H1 (cell line): ENCODE data around the gene TAS1R3. TPM values are rescaled to one million over a fixed set of nuclear protein-coding genes. Genes with fewer than 3 reads are reported as not detected.

Experiments used
- ATF2 ChIP-seq: IDR thresholded peaks from 2 replicates; pipeline ENCODE4 v1.6.1; 2012; ENCODE audit warnings: low read length, inconsistent platforms
- BACH1 ChIP-seq: IDR thresholded peaks from 2 replicates; pipeline ENCODE4 v1.6.1; 2012; ENCODE audit warnings: low read length, improper control_type of control experiment
- CEBPB ChIP-seq: IDR thresholded peaks from 2 replicates; pipeline ENCODE4 v1.6.1; 2012; ENCODE audit warnings: low read depth, low read length
- CHD2 ChIP-seq: IDR thresholded peaks from 2 replicates; pipeline ENCODE4 v1.6.1; 2012; ENCODE audit warnings: low read length, improper control_type of control experiment
- polyA plus RNA-seq, 7 experiments: library from polyadenylated mRNA; depleted of rRNA in 3 of 7; stranded (reverse) in 5 of 7; unstranded in 2 of 7; fragments of >200 nt in 5 of 7; fragments of 200-250 nt in 2 of 7; gene quantifications; 1 replicate in 5 of 7; 2 replicates in 1 of 7; 4 replicates in 1 of 7; pipeline versions ENCODE4 v1.2.1 to v1.2.3, GENCODE V29; 2011 to 2013; ENCODE audit warnings: missing spikeins in 2 of 7, mixed read lengths in 2 of 7
- total RNA-seq: library from RNA; stranded (reverse); fragmentation: NEBNext Ultra II Directional; extraction: Animal tissue kit (Norgen Biotek cat#: 25700); gene quantifications from 2 replicates; pipeline ENCODE4 v1.2.1, GENCODE V29; 2021
- TF ChIP-seq, protein P1 (sequence below): IDR thresholded peaks from 2 replicates; pipeline ENCODE4 v1.6.1; 2011; ENCODE audit warnings: low read depth, mild to moderate bottlenecking, low read length; ENCODE audit not compliant: insufficient read depth

The TAS1R3 gene
- total and polyA plus RNA-seq, 2 of the 8 experiments (the other 6 are each of a cell fraction or from before 2014, with no cell fraction given) = 0.03 to 0.19 TPM

- TF ChIP-seq ATF2 (no peak), CHD2 (no peak), CEBPB (no peak), BACH1 (no peak)
- TF ChIP-seq, protein P1, sequence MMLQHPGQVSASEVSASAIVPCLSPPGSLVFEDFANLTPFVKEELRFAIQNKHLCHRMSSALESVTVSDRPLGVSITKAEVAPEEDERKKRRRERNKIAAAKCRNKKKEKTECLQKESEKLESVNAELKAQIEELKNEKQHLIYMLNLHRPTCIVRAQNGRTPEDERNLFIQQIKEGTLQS = no peak
These were observed 4.2 kb downstream of the TAS1R3 start (continued) for GRCh38 chr1:1335283-1335682.
